ENCODE results near the gene CYTIP. TPM values are rescaled to one million over a fixed set of nuclear protein-coding genes. Genes with fewer than 3 reads are reported as not detected.

CYTIP gene
- total RNA-seq, 1 experiment from 2014 or later: not detected

GRCh38 chr2:157488877-157489276 lies 45.0 kb upstream of the CYTIP start:
- ChIA-PET CTCF (interaction anchor here (1.0 kb wide), 1 partner anchor 186 kb away, joined by 3 read pairs; no protein-coding TSS in a partner anchor), POLR2A (ENCODE audit: low non-redundant PET) (no interaction called here)
- Histone ChIP-seq H3K4me1 (ENCODE audit: insufficient read depth, low read length, poor library complexity, severe bottlenecking) (no peaks in the 10 kb centered on the region), H3K9me3 (ENCODE audit: low read depth, low read length, poor library complexity, severe bottlenecking) (no peaks in the 10 kb centered on the region), H3K36me3 (ENCODE audit: insufficient read depth, low read length, poor library complexity, severe bottlenecking) (no peaks in the 10 kb centered on the region), H3K27ac (ENCODE audit: low read depth, low read length, poor library complexity, severe bottlenecking) (no peak overlapping the region), H3K4me3 (ENCODE audit: low read depth, low read length, poor library complexity, severe bottlenecking) (no peak overlapping the region), H3K27me3 (replicated peaks; ENCODE audit: insufficient read depth, low read depth, low read length, poor library complexity) (peaks cover 14% of the 10 kb centered on the region)
- no peak for DNase-seq (ENCODE audit: low spot score)
- BruUV-seq (replicated peaks): no TSS peak
- intact Hi-C loops (cut with micrococcal nuclease; ENCODE audit: unreplicated experiment): no loop called here
- no peak for TF ChIP-seq EZH2 (IDR thresholded peaks at IDR 0.05; ENCODE audit: borderline replicate concordance, low read depth, low read length, poor library complexity, severe bottlenecking)
- TF ChIP-seq CTCF (conservative IDR thresholded peaks at IDR 0.05; ENCODE audit: low read depth, low read length): no peak

GRCh38 chr2:157487747-157488146 lies 43.9 kb upstream of the CYTIP start:
- Histone ChIP-seq H3K9me3 (ENCODE audit: low read depth, low read length, poor library complexity, severe bottlenecking) (no peaks in the 10 kb centered on the region), H3K4me3 (ENCODE audit: low read depth, low read length, poor library complexity, severe bottlenecking) (no peak overlapping the region), H3K4me1 (ENCODE audit: insufficient read depth, low read length, poor library complexity, severe bottlenecking) (no peaks in the 10 kb centered on the region), H3K36me3 (ENCODE audit: insufficient read depth, low read length, poor library complexity, severe bottlenecking) (no peaks in the 10 kb centered on the region), H3K27me3 (replicated peaks; ENCODE audit: insufficient read depth, low read depth, low read length, poor library complexity) (peaks cover 14% of the 10 kb centered on the region), H3K27ac (ENCODE audit: low read depth, low read length, poor library complexity, severe bottlenecking) (no peak overlapping the region)
- ChIA-PET POLR2A (ENCODE audit: low non-redundant PET) (no interaction called here), CTCF (no interaction called here)
- BruUV-seq (replicated peaks): no TSS peak
- intact Hi-C loops (cut with micrococcal nuclease; ENCODE audit: unreplicated experiment): no loop called here
- DNase-seq (ENCODE audit: low spot score): no peak
- no peak for TF ChIP-seq EZH2 (IDR thresholded peaks at IDR 0.05; ENCODE audit: borderline replicate concordance, low read depth, low read length, poor library complexity, severe bottlenecking)
- no peak for TF ChIP-seq CTCF (conservative IDR thresholded peaks at IDR 0.05; ENCODE audit: low read depth, low read length)

GRCh38 chr2:157487271-157487610 lies 43.4 kb upstream of the CYTIP start:
- POLR2A ChIA-PET (ENCODE audit: low non-redundant PET): no interaction called here
- intact Hi-C loops (cut with micrococcal nuclease; ENCODE audit: unreplicated experiment): no loop called here
- Histone ChIP-seq H3K36me3 (ENCODE audit: insufficient read depth, low read length, poor library complexity, severe bottlenecking) (no peaks in the 10 kb centered on the region), H3K27me3 (replicated peaks; ENCODE audit: insufficient read depth, low read depth, low read length, poor library complexity) (peaks cover 14% of the 10 kb centered on the region), H3K4me3 (ENCODE audit: low read depth, low read length, poor library complexity, severe bottlenecking) (no peak overlapping the region), H3K27ac (ENCODE audit: low read depth, low read length, poor library complexity, severe bottlenecking) (no peak overlapping the region), H3K4me1 (ENCODE audit: insufficient read depth, low read length, poor library complexity, severe bottlenecking) (no peaks in the 10 kb centered on the region), H3K9me3 (ENCODE audit: low read depth, low read length, poor library complexity, severe bottlenecking) (no peaks in the 10 kb centered on the region)
- CTCF ChIA-PET: no interaction called here
- no peak for TF ChIP-seq EZH2 (IDR thresholded peaks at IDR 0.05; ENCODE audit: borderline replicate concordance, low read depth, low read length, poor library complexity, severe bottlenecking)
- TF ChIP-seq CTCF (conservative IDR thresholded peaks at IDR 0.05; ENCODE audit: low read depth, low read length): no peak
- BruUV-seq (replicated peaks): no TSS peak
- no peak for DNase-seq (ENCODE audit: low spot score)
